Esophagus muscularis mucosa (tissue), 3 donors: ENCODE data around the gene PIGL.

ENCODE experiments used
- POLR2A ChIP-seq: fragments of 450-650 bp; IDR thresholded peaks from one replicate; pipeline ENCODE4 v1.6.1; 2017; ENCODE audit warnings: antibody characterized with exemption, moderate library complexity, mild to moderate bottlenecking, low read depth
- TF ChIP-seq, protein P1 (sequence below), 3 experiments: fragments of 200-600 bp in 2 of 3; fragments of 450-650 bp in 1 of 3; sonication (generic) in 2 of 3; IDR thresholded peaks; one replicate each; pipeline ENCODE4 v1.5.1; 2017 to 2019; ENCODE audit warnings: antibody characterized with exemption in 3 of 3, mild to moderate bottlenecking in 2 of 3, moderate library complexity in 1 of 3

DNA sequence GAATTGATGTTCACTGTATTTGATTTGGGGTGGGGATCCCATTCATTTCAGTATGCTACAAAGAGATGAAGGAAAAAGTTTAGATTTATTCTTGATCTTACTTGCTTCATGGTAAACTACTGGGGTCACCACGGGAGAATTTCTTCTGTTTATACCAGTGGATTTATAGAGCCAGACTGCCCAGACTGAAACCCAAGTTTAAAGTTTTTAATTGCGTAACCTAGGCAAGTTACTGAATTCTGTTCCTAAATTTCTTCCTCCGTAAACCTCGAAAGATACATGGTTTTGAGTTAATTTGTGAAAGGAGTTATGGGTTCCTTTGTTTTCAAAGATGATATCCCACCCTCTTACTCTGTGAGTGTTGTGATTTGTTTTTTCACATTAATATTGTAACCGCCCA is 26.4 kb downstream of the PIGL start:
- TF ChIP-seq, protein P1, sequence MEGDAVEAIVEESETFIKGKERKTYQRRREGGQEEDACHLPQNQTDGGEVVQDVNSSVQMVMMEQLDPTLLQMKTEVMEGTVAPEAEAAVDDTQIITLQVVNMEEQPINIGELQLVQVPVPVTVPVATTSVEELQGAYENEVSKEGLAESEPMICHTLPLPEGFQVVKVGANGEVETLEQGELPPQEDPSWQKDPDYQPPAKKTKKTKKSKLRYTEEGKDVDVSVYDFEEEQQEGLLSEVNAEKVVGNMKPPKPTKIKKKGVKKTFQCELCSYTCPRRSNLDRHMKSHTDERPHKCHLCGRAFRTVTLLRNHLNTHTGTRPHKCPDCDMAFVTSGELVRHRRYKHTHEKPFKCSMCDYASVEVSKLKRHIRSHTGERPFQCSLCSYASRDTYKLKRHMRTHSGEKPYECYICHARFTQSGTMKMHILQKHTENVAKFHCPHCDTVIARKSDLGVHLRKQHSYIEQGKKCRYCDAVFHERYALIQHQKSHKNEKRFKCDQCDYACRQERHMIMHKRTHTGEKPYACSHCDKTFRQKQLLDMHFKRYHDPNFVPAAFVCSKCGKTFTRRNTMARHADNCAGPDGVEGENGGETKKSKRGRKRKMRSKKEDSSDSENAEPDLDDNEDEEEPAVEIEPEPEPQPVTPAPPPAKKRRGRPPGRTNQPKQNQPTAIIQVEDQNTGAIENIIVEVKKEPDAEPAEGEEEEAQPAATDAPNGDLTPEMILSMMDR (IDR thresholded peaks at IDR 0.05) = no peak
- TF ChIP-seq POLR2A = no peak
